Ishikawa (cell line): ENCODE results near the gene LTBR.

Experiments used
- CEBPB ChIP-seq: IDR thresholded peaks from 2 replicates; pipeline ENCODE4 v1.6.1; 2012
- CREB1 ChIP-seq: IDR thresholded peaks from 2 replicates; pipeline ENCODE4 v1.6.1; 2012; ENCODE audit warnings: low read depth
- EGR1 ChIP-seq: IDR thresholded peaks from 2 replicates; pipeline ENCODE4 v1.6.1; 2012
- EP300 ChIP-seq: IDR thresholded peaks from 2 replicates; pipeline ENCODE4 v1.6.1; 2012; ENCODE audit warnings: borderline replicate concordance
- FOXM1 ChIP-seq: IDR thresholded peaks from 2 replicates; pipeline ENCODE4 v1.6.1; 2012; ENCODE audit warnings: low read depth, borderline replicate concordance
- MAX ChIP-seq: IDR thresholded peaks from 2 replicates; pipeline ENCODE4 v1.6.1; 2012
- NFIC ChIP-seq: IDR thresholded peaks from 2 replicates; pipeline ENCODE4 v1.6.1; 2012
- RAD21 ChIP-seq: IDR thresholded peaks from 2 replicates; pipeline ENCODE4 v1.6.1; 2012; ENCODE audit warnings: low read depth
- REST ChIP-seq: IDR thresholded peaks from 2 replicates; pipeline ENCODE4 v1.6.1; 2012; ENCODE audit warnings: low read depth, mild to moderate bottlenecking
- TAF1 ChIP-seq: IDR thresholded peaks from 2 replicates; pipeline ENCODE4 v1.6.1; 2012; ENCODE audit warnings: low read depth, mild to moderate bottlenecking
- TCF12 ChIP-seq: IDR thresholded peaks from 2 replicates; pipeline ENCODE4 v1.6.1; 2012; ENCODE audit warnings: low read depth
- TEAD4 ChIP-seq: IDR thresholded peaks from 2 replicates; pipeline ENCODE4 v1.6.1; 2012
- USF1 ChIP-seq: IDR thresholded peaks from 2 replicates; pipeline ENCODE4 v1.6.1; 2012
- YY1 ChIP-seq: IDR thresholded peaks from 2 replicates; pipeline ENCODE4 v1.6.1; 2012; ENCODE audit warnings: low read depth
- ZBTB7A ChIP-seq: IDR thresholded peaks from 2 replicates; pipeline ENCODE4 v1.6.1; 2012; ENCODE audit warnings: low read depth

The LTBR gene

GRCh38 chr12:6376870-6377666 is 6.9 kb upstream of the LTBR start:
- TF ChIP-seq YY1 (no peak), CEBPB (no peak), TAF1 (no peak), ZBTB7A (peak; percentile 44; the same call in 1 of the 2 replicates), TEAD4 (no peak), REST (no peak)

GRCh38 chr12:6377667-6377994 is 6.3 kb upstream of the LTBR start:
- TF ChIP-seq RAD21 (peak; percentile 32), TEAD4 (peak; percentile 77), USF1 (no peak), CREB1 (no peak), EP300 (peak; percentile 75), ZBTB7A (no peak), MAX (peak; percentile 66), TCF12 (no peak; the same call in 1 of the 2 replicates), REST (no peak)

GRCh38 chr12:6378709-6379472 is 5.1 kb upstream of the LTBR start:
- no peak for TF ChIP-seq CEBPB
- TF ChIP-seq ZBTB7A: no peak
- TF ChIP-seq USF1: no peak
- TF ChIP-seq NFIC: no peak
- no peak for TF ChIP-seq TAF1
- TF ChIP-seq MAX: no peak
- TF ChIP-seq RAD21: no peak
- no peak for TF ChIP-seq CREB1
- no peak for TF ChIP-seq YY1
- TF ChIP-seq EGR1: no peak
- no peak for TF ChIP-seq TEAD4
- no peak for TF ChIP-seq EP300

- TF ChIP-seq TAF1 (no peak), MAX (no peak), ZBTB7A (no peak), RAD21 (no peak), FOXM1 (no peak), EP300 (no peak), CEBPB (no peak), REST (no peak), EGR1 (no peak), USF1 (no peak), TCF12 (no peak), TEAD4 (no peak)
These were observed 3.5 kb upstream of the LTBR start for GRCh38 chr12:6380141-6381121.
